Measurements from ENCODE around the gene XYLT2.
A peak's percentile ranks its signal among the peaks of the same experiment; 100 is the strongest.
"Not testable (repeated sequence)": the region's sequence is repeated elsewhere in the genome, so short reads cannot be mapped to it uniquely, and the experiment has no call there.

Gene XYLT2

GRCh38 chr17:50381920-50382319 is 36.0 kb downstream of the XYLT2 start:
- Histone ChIP-seq H3K4me1 (ENCODE audit: insufficient read depth, low read length) (no peaks in the 10 kb centered on the region), H3K36me3 (ENCODE audit: insufficient read depth, low read length) (peaks cover 82% of the 10 kb centered on the region), H3K4me3 (ENCODE audit: low read length) (no peak overlapping the region), H3K9me3 (ENCODE audit: low read length) (no peaks in the 10 kb centered on the region), H2AFZ (ENCODE audit: low read depth, low read length) (no peak overlapping the region), H3K27me3 (ENCODE audit: insufficient read depth, low read length) (no peaks in the 10 kb centered on the region)

- no peaks in the 10 kb centered on the region for H3K4me1 ChIP-seq (ENCODE audit: insufficient read depth, low read length)
- H2AFZ ChIP-seq (ENCODE audit: low read depth, low read length) = no peak overlapping the region
- no peak overlapping the region for H3K4me3 ChIP-seq (ENCODE audit: low read length)
- peaks cover 86% of the 10 kb centered on the region for H3K36me3 ChIP-seq (ENCODE audit: insufficient read depth, low read length)
- no peaks in the 10 kb centered on the region for H3K9me3 ChIP-seq (ENCODE audit: low read length)
- no peaks in the 10 kb centered on the region for H3K27me3 ChIP-seq (ENCODE audit: insufficient read depth, low read length)
Observed at GRCh38 chr17:50382931-50383330, 37.0 kb downstream of the XYLT2 start.

GRCh38 chr17:50386510-50386909 is 40.6 kb downstream of the XYLT2 start:
- H3K27me3 ChIP-seq (ENCODE audit: insufficient read depth, low read length) = no peaks in the 10 kb centered on the region
- no peak overlapping the region for H3K4me3 ChIP-seq (ENCODE audit: low read length)
- H3K36me3 ChIP-seq (ENCODE audit: insufficient read depth, low read length) = peaks cover 87% of the 10 kb centered on the region
- no peaks in the 10 kb centered on the region for H3K4me1 ChIP-seq (ENCODE audit: insufficient read depth, low read length)
- H3K9me3 ChIP-seq (ENCODE audit: low read length) = no peaks in the 10 kb centered on the region
- no peak overlapping the region for H2AFZ ChIP-seq (ENCODE audit: low read depth, low read length)

GRCh38 chr17:50388728-50389127 is 42.8 kb downstream of the XYLT2 start:
- peaks cover 86% of the 10 kb centered on the region for H3K36me3 ChIP-seq (ENCODE audit: insufficient read depth, low read length)
- H3K4me1 ChIP-seq (ENCODE audit: insufficient read depth, low read length) = no peaks in the 10 kb centered on the region
- H2AFZ ChIP-seq (ENCODE audit: low read depth, low read length) = no peak overlapping the region
- no peaks in the 10 kb centered on the region for H3K27me3 ChIP-seq (ENCODE audit: insufficient read depth, low read length)
- H3K4me3 ChIP-seq (ENCODE audit: low read length) = no peak overlapping the region
- H3K9me3 ChIP-seq (ENCODE audit: low read length) = no peaks in the 10 kb centered on the region

- H3K36me3 ChIP-seq (ENCODE audit: insufficient read depth, low read length) = peaks cover 88% of the 10 kb centered on the region
Observed at GRCh38 chr17:50389534-50389933, 43.6 kb downstream of the XYLT2 start.

GRCh38 chr17:50392621-50393020 is 46.7 kb downstream of the XYLT2 start:
- H2AFZ ChIP-seq (ENCODE audit: low read depth, low read length) = no peak overlapping the region
- no peak overlapping the region for H3K4me3 ChIP-seq (ENCODE audit: low read length)
- H3K4me1 ChIP-seq (ENCODE audit: insufficient read depth, low read length) = peaks cover 10% of the 10 kb centered on the region
- peaks cover 70% of the 10 kb centered on the region for H3K36me3 ChIP-seq (ENCODE audit: insufficient read depth, low read length)
- H3K27me3 ChIP-seq (ENCODE audit: insufficient read depth, low read length) = no peaks in the 10 kb centered on the region
- H3K9me3 ChIP-seq (ENCODE audit: low read length) = no peaks in the 10 kb centered on the region

More at GRCh38 chr17:50389534-50389933, 43.6 kb downstream of the XYLT2 start:
- H3K27me3 ChIP-seq (ENCODE audit: insufficient read depth, low read length) = no peaks in the 10 kb centered on the region
- no peak overlapping the region for H3K4me3 ChIP-seq (ENCODE audit: low read length)
- H2AFZ ChIP-seq (ENCODE audit: low read depth, low read length) = no peak overlapping the region
- H3K4me1 ChIP-seq (ENCODE audit: insufficient read depth, low read length) = no peaks in the 10 kb centered on the region
- no peaks in the 10 kb centered on the region for H3K9me3 ChIP-seq (ENCODE audit: low read length)

- Histone ChIP-seq H3K36me3 (ENCODE audit: insufficient read depth, low read length) (peaks cover 59% of the 10 kb centered on the region), H3K9me3 (ENCODE audit: low read length) (no peaks in the 10 kb centered on the region), H3K4me3 (ENCODE audit: low read length) (no peak overlapping the region), H3K27me3 (ENCODE audit: insufficient read depth, low read length) (no peaks in the 10 kb centered on the region), H3K4me1 (ENCODE audit: insufficient read depth, low read length) (peaks cover 10% of the 10 kb centered on the region), H2AFZ (ENCODE audit: low read depth, low read length) (no peak overlapping the region)
Observed at GRCh38 chr17:50393700-50394099, 47.8 kb downstream of the XYLT2 start.

- H3K4me3 ChIP-seq (ENCODE audit: low read length) = no peak overlapping the region
- no peaks in the 10 kb centered on the region for H3K27me3 ChIP-seq (ENCODE audit: insufficient read depth, low read length)
- H2AFZ ChIP-seq (ENCODE audit: low read depth, low read length) = no peak overlapping the region
- H3K9me3 ChIP-seq (ENCODE audit: low read length) = no peaks in the 10 kb centered on the region
- H3K4me1 ChIP-seq (ENCODE audit: insufficient read depth, low read length) = peaks cover 10% of the 10 kb centered on the region
- peaks cover 50% of the 10 kb centered on the region for H3K36me3 ChIP-seq (ENCODE audit: insufficient read depth, low read length)
Observed at GRCh38 chr17:50394711-50395110, 48.8 kb downstream of the XYLT2 start.

- Histone ChIP-seq H3K4me3 (ENCODE audit: low read length) (peak overlapping the region; percentile 88), H3K9me3 (ENCODE audit: low read length) (no peaks in the 10 kb centered on the region), H3K27me3 (ENCODE audit: insufficient read depth, low read length) (no peaks in the 10 kb centered on the region), H3K36me3 (ENCODE audit: insufficient read depth, low read length) (peaks cover 35% of the 10 kb centered on the region), H3K4me1 (ENCODE audit: insufficient read depth, low read length) (peaks cover 10% of the 10 kb centered on the region), H2AFZ (ENCODE audit: low read depth, low read length) (peak overlapping the region; percentile 16)
Observed at GRCh38 chr17:50396261-50397110, 50.6 kb downstream of the XYLT2 start.

GRCh38 chr17:50397111-50397918 is 51.4 kb downstream of the XYLT2 start, which contains the start of gene LRRC59:
TSS of gene LRRC59 (minus strand) at chr17:50397523. CDS start at chr17:50397317, 206 bp downstream.
- Histone ChIP-seq H3K9me3 (ENCODE audit: low read length) (no peaks in the 10 kb centered on the region), H3K36me3 (ENCODE audit: insufficient read depth, low read length) (peaks cover 28% of the 10 kb centered on the region), H2AFZ (ENCODE audit: low read depth, low read length) (peak within 1 kb of the TSS; percentile 16), H3K4me3 (ENCODE audit: low read length) (peak within 1 kb of the TSS; percentile 88), H3K4me1 (ENCODE audit: insufficient read depth, low read length) (peaks cover 10% of the 10 kb centered on the region), H3K27me3 (ENCODE audit: insufficient read depth, low read length) (no peaks in the 10 kb centered on the region)

GRCh38 chr17:50397919-50398285 is 52.0 kb downstream of the XYLT2 start:
- Histone ChIP-seq H3K4me3 (ENCODE audit: low read length) (peak overlapping the region; percentile 88), H3K4me1 (ENCODE audit: insufficient read depth, low read length) (peaks cover 10% of the 10 kb centered on the region), H3K36me3 (ENCODE audit: insufficient read depth, low read length) (peaks cover 22% of the 10 kb centered on the region), H2AFZ (ENCODE audit: low read depth, low read length) (no peak overlapping the region), H3K27me3 (ENCODE audit: insufficient read depth, low read length) (no peaks in the 10 kb centered on the region), H3K9me3 (ENCODE audit: low read length) (no peaks in the 10 kb centered on the region)

- Histone ChIP-seq H3K4me1 (ENCODE audit: insufficient read depth, low read length) (peaks cover 10% of the 10 kb centered on the region), H3K36me3 (ENCODE audit: insufficient read depth, low read length) (peaks cover 14% of the 10 kb centered on the region)
- not testable (repeated sequence) for H3K9me3 ChIP-seq (ENCODE audit: low read length); H3K4me3 ChIP-seq (ENCODE audit: low read length); H3K27me3 ChIP-seq (ENCODE audit: insufficient read depth, low read length); H2AFZ ChIP-seq (ENCODE audit: low read depth, low read length)
Observed at GRCh38 chr17:50398672-50399071, 52.7 kb downstream of the XYLT2 start.

- not testable (repeated sequence) for H3K4me3 ChIP-seq (ENCODE audit: low read length); H3K36me3 ChIP-seq (ENCODE audit: insufficient read depth, low read length); H3K27me3 ChIP-seq (ENCODE audit: insufficient read depth, low read length)
Observed at GRCh38 chr17:50399591-50399990, 53.7 kb downstream of the XYLT2 start.

More at GRCh38 chr17:50399591-50399990, 53.7 kb downstream of the XYLT2 start:
- not testable (repeated sequence) for H3K9me3 ChIP-seq (ENCODE audit: low read length); H2AFZ ChIP-seq (ENCODE audit: low read depth, low read length)
- peaks cover 10% of the 10 kb centered on the region for H3K4me1 ChIP-seq (ENCODE audit: insufficient read depth, low read length)

All from neuron (in vitro differentiated cells).